ENCODE measurements around the gene GAREM1.

GAREM1 gene

GRCh38 chr18:32249147-32249929, 221.3 kb downstream of the GAREM1 start:
- H3K9me2 ChIP-seq (ENCODE audit: low read depth, low read length), result no peaks in the 10 kb centered on the region
- no peak overlapping the region for H3K27ac ChIP-seq (ENCODE audit: low read depth, low read length, poor library complexity, severe bottlenecking)
- no peak overlapping the region for H3K9ac ChIP-seq (ENCODE audit: low read length)
- H3K4me3 ChIP-seq (ENCODE audit: low read depth, low read length, poor library complexity, severe bottlenecking), result no peak overlapping the region
- no peaks in the 10 kb centered on the region for H3F3A ChIP-seq (ENCODE audit: insufficient read depth, low read length)
- H3K27me3 ChIP-seq (ENCODE audit: insufficient read depth, low read length), result no peaks in the 10 kb centered on the region
- no peaks in the 10 kb centered on the region for H3K79me2 ChIP-seq (ENCODE audit: insufficient read depth, low read length)
- no peaks in the 10 kb centered on the region for H4K20me1 ChIP-seq (ENCODE audit: insufficient read depth, low read length)
- no peaks in the 10 kb centered on the region for H3K4me1 ChIP-seq (ENCODE audit: insufficient read depth, low read length, severe bottlenecking)
- H3K9me3 ChIP-seq (ENCODE audit: low read length), result no peaks in the 10 kb centered on the region
- H2AFZ ChIP-seq (ENCODE audit: low read length), result no peak overlapping the region
- no peak for TF ChIP-seq EZH2 (IDR thresholded peaks at IDR 0.05; ENCODE audit: borderline replicate concordance, low read length)
- no peak for TF ChIP-seq CTCF (IDR thresholded peaks at IDR 0.05; ENCODE audit: low read length)
- no peak overlapping the region for H3K4me2 ChIP-seq (ENCODE audit: low read length)
- no peaks in the 10 kb centered on the region for H3K36me3 ChIP-seq (ENCODE audit: insufficient read depth, low read length)

- no peak overlapping the region for H3K4me3 ChIP-seq (ENCODE audit: low read depth, low read length, poor library complexity, severe bottlenecking)
- no peaks in the 10 kb centered on the region for H3K36me3 ChIP-seq (ENCODE audit: insufficient read depth, low read length)
- no peaks in the 10 kb centered on the region for H4K20me1 ChIP-seq (ENCODE audit: insufficient read depth, low read length)
- H3K4me1 ChIP-seq (ENCODE audit: insufficient read depth, low read length, severe bottlenecking), result no peaks in the 10 kb centered on the region
- no peak overlapping the region for H3K4me2 ChIP-seq (ENCODE audit: low read length)
- H3K9me2 ChIP-seq (ENCODE audit: low read depth, low read length), result no peaks in the 10 kb centered on the region
- no peaks in the 10 kb centered on the region for H3K9me3 ChIP-seq (ENCODE audit: low read length)
- H3K79me2 ChIP-seq (ENCODE audit: insufficient read depth, low read length), result no peaks in the 10 kb centered on the region
- H2AFZ ChIP-seq (ENCODE audit: low read length), result no peak overlapping the region
- no peak overlapping the region for H3K27ac ChIP-seq (ENCODE audit: low read depth, low read length, poor library complexity, severe bottlenecking)
- no peaks in the 10 kb centered on the region for H3K27me3 ChIP-seq (ENCODE audit: insufficient read depth, low read length)
- TF ChIP-seq EZH2 (IDR thresholded peaks at IDR 0.05; ENCODE audit: borderline replicate concordance, low read length) (no peak), CTCF (IDR thresholded peaks at IDR 0.05; ENCODE audit: low read length) (no peak)
- H3F3A ChIP-seq (ENCODE audit: insufficient read depth, low read length), result no peaks in the 10 kb centered on the region
- no peak overlapping the region for H3K9ac ChIP-seq (ENCODE audit: low read length)
Observed at GRCh38 chr18:32244881-32245280, 225.8 kb downstream of the GAREM1 start.

GRCh38 chr18:32243358-32243757, 227.3 kb downstream of the GAREM1 start:
- Histone ChIP-seq H3K9me3 (ENCODE audit: low read length) (no peaks in the 10 kb centered on the region), H3K4me3 (ENCODE audit: low read depth, low read length, poor library complexity, severe bottlenecking) (no peak overlapping the region), H3K4me1 (ENCODE audit: insufficient read depth, low read length, severe bottlenecking) (no peaks in the 10 kb centered on the region), H4K20me1 (ENCODE audit: insufficient read depth, low read length) (no peaks in the 10 kb centered on the region), H3K27ac (ENCODE audit: low read depth, low read length, poor library complexity, severe bottlenecking) (no peak overlapping the region), H3K9ac (ENCODE audit: low read length) (no peak overlapping the region), H3F3A (ENCODE audit: insufficient read depth, low read length) (no peaks in the 10 kb centered on the region), H2AFZ (ENCODE audit: low read length) (no peak overlapping the region), H3K9me2 (ENCODE audit: low read depth, low read length) (no peaks in the 10 kb centered on the region), H3K27me3 (ENCODE audit: insufficient read depth, low read length) (no peaks in the 10 kb centered on the region), H3K4me2 (ENCODE audit: low read length) (no peak overlapping the region), H3K79me2 (ENCODE audit: insufficient read depth, low read length) (no peaks in the 10 kb centered on the region), H3K36me3 (ENCODE audit: insufficient read depth, low read length) (no peaks in the 10 kb centered on the region)
- no peak for TF ChIP-seq EZH2 (IDR thresholded peaks at IDR 0.05; ENCODE audit: borderline replicate concordance, low read length)
- no peak for TF ChIP-seq CTCF (IDR thresholded peaks at IDR 0.05; ENCODE audit: low read length)
